ENCODE measurements around the gene PGAM5.
A peak's percentile ranks its signal among the peaks of the same experiment; 100 is the strongest.

Gene PGAM5

GRCh38 chr12:132720606-132721345, 10.1 kb downstream of the PGAM5 start:
- DNase-seq (ENCODE audit: low read depth) = no peak

GRCh38 chr12:132723015-132723763, 12.5 kb downstream of the PGAM5 start:
- peak; percentile 46 for DNase-seq (ENCODE audit: low read depth)

- DNase-seq (ENCODE audit: low read depth) = peak; percentile 44
These were observed 13.1 kb downstream of the PGAM5 start for GRCh38 chr12:132723764-132724140.

GRCh38 chr12:132724506-132725241, 14.0 kb downstream of the PGAM5 start:
- no peak for DNase-seq (ENCODE audit: low read depth)

GRCh38 chr12:132726386-132726785, 15.7 kb downstream of the PGAM5 start:
- DNase-seq (ENCODE audit: low read depth) = no peak

- no peak for DNase-seq (ENCODE audit: low read depth)
These were observed 16.6 kb downstream of the PGAM5 start for GRCh38 chr12:132727091-132727794.

GRCh38 chr12:132728502-132728901, 17.9 kb downstream of the PGAM5 start:
- DNase-seq (ENCODE audit: low read depth) = no peak

- peak; percentile 50 for DNase-seq (ENCODE audit: low read depth)
These were observed 19.1 kb downstream of the PGAM5 start for GRCh38 chr12:132729541-132730320.

- DNase-seq (ENCODE audit: low read depth) = no peak
These were observed 19.7 kb downstream of the PGAM5 start for GRCh38 chr12:132730353-132730752.

- DNase-seq (ENCODE audit: low read depth) = no peak
These were observed 20.9 kb downstream of the PGAM5 start for GRCh38 chr12:132731574-132731973.

- no peak for DNase-seq (ENCODE audit: low read depth)
These were observed 23.6 kb downstream of the PGAM5 start for GRCh38 chr12:132734206-132734605.

- DNase-seq (ENCODE audit: low read depth) = no peak
These were observed 24.9 kb downstream of the PGAM5 start for GRCh38 chr12:132735496-132735895.

- no peak for DNase-seq (ENCODE audit: low read depth)
These were observed 25.7 kb downstream of the PGAM5 start for GRCh38 chr12:132736378-132736777.

GRCh38 chr12:132736913-132737312, 26.3 kb downstream of the PGAM5 start:
- DNase-seq (ENCODE audit: low read depth) = no peak

- DNase-seq (ENCODE audit: low read depth) = no peak
These were observed 29.1 kb downstream of the PGAM5 start for GRCh38 chr12:132739600-132740312.

GRCh38 chr12:132740313-132740646, 29.6 kb downstream of the PGAM5 start:
- DNase-seq (ENCODE audit: low read depth) = no peak

GRCh38 chr12:132740652-132741051, 30.0 kb downstream of the PGAM5 start:
- DNase-seq (ENCODE audit: low read depth) = no peak

GRCh38 chr12:132741620-132742019, 31.0 kb downstream of the PGAM5 start:
- DNase-seq (ENCODE audit: low read depth) = no peak

GRCh38 chr12:132743831-132744230, 33.2 kb downstream of the PGAM5 start:
- no peak for DNase-seq (ENCODE audit: low read depth)

GRCh38 chr12:132746613-132747012, 36.0 kb downstream of the PGAM5 start:
- no peak for DNase-seq (ENCODE audit: low read depth)

- DNase-seq (ENCODE audit: low read depth) = no peak
These were observed 36.8 kb downstream of the PGAM5 start for GRCh38 chr12:132747395-132747794.

All from ELR (cell line).